Astrocyte (in vitro differentiated cells and primary cell): ENCODE results near the gene BRMS1. TPM values are rescaled to one million over a fixed set of nuclear protein-coding genes. Genes with fewer than 3 reads are reported as not detected.

ENCODE experiments used
- DNase-seq: peaks from one replicate; pipeline ENCODE4 v3.0.0-alpha.2; 2010; ENCODE audit warnings: low read depth
- FAIRE-seq: peaks from 2 replicates; lab custom pipeline; 2011; peaks lifted over from hg19 to GRCh38; lab: Jason Lieb, UNC
- H2AFZ ChIP-seq: 2 replicates; pipeline ENCODE4 v1.6.0; 2012; ENCODE audit warnings: low read depth, low read length, inconsistent platforms
- H3K27ac ChIP-seq: 2 replicates; pipeline ENCODE4 v1.5.1; 2011; ENCODE audit warnings: low read depth, low read length, inconsistent platforms
- H3K27me3 ChIP-seq: 2 replicates; pipeline ENCODE4 v1.6.0; 2011; ENCODE audit warnings: low read length, inconsistent platforms; ENCODE audit not compliant: insufficient read depth
- H3K36me3 ChIP-seq: 2 replicates; pipeline ENCODE4 v1.5.1; 2011; ENCODE audit warnings: low read length, inconsistent platforms; ENCODE audit not compliant: insufficient read depth
- H3K4me1 ChIP-seq: 2 replicates; pipeline ENCODE4 v1.5.1; 2011; ENCODE audit warnings: low read length, inconsistent platforms; ENCODE audit not compliant: insufficient read depth
- H3K4me2 ChIP-seq: 2 replicates; pipeline ENCODE4 v1.6.0; 2012; ENCODE audit warnings: low read length, inconsistent platforms
- H3K4me3 ChIP-seq: 2 replicates; pipeline ENCODE4 v1.5.1; 2011; ENCODE audit warnings: low read depth, mild to moderate bottlenecking, low read length, inconsistent platforms; ENCODE audit not compliant: insufficient read depth
- H3K79me2 ChIP-seq: 2 replicates; pipeline ENCODE4 v1.6.0; 2012; ENCODE audit warnings: mild to moderate bottlenecking, low read length, inconsistent platforms; ENCODE audit not compliant: insufficient read depth
- H3K9ac ChIP-seq: 2 replicates; pipeline ENCODE4 v1.6.0; 2012; ENCODE audit warnings: mild to moderate bottlenecking, low read length, inconsistent platforms
- H3K9me3 ChIP-seq: 2 replicates; pipeline ENCODE4 v1.5.1; 2012; ENCODE audit warnings: low read depth, mild to moderate bottlenecking, low read length, inconsistent platforms; ENCODE audit not compliant: insufficient read depth
- H4K20me1 ChIP-seq: 2 replicates; pipeline ENCODE4 v1.6.0; 2012; ENCODE audit warnings: low read length, inconsistent platforms; ENCODE audit not compliant: insufficient read depth
- H3K27ac Mint-ChIP-seq: one replicate; pipeline ENCODE4 v1.8.0; 2021; ENCODE audit warnings: mild to moderate bottlenecking, mixed read lengths; ENCODE audit not compliant: unreplicated experiment
- H3K27me3 Mint-ChIP-seq: one replicate; pipeline ENCODE4 v1.8.0; 2021; ENCODE audit warnings: low read depth, mixed read lengths; ENCODE audit not compliant: unreplicated experiment
- H3K36me3 Mint-ChIP-seq: one replicate; pipeline ENCODE4 v1.8.0; 2021; ENCODE audit warnings: low read depth, mixed read lengths; ENCODE audit not compliant: unreplicated experiment
- H3K4me1 Mint-ChIP-seq: one replicate; pipeline ENCODE4 v1.8.0; 2021; ENCODE audit warnings: low read depth, mixed read lengths; ENCODE audit not compliant: unreplicated experiment
- H3K4me3 Mint-ChIP-seq: one replicate; pipeline ENCODE4 v1.8.0; 2021; ENCODE audit warnings: mild to moderate bottlenecking, moderate library complexity, mixed read lengths; ENCODE audit not compliant: unreplicated experiment
- H3K9me3 Mint-ChIP-seq: one replicate; pipeline ENCODE4 v1.8.0; 2021; ENCODE audit warnings: mild to moderate bottlenecking, mixed read lengths; ENCODE audit not compliant: unreplicated experiment
- CTCF ChIP-seq: IDR thresholded peaks from 2 replicates; pipeline ENCODE4 v1.5.1; 2011; ENCODE audit warnings: low read depth, mild to moderate bottlenecking, inconsistent platforms, low read length, moderate library complexity; ENCODE audit not compliant: insufficient read depth
- EZH2 ChIP-seq: IDR thresholded peaks from 2 replicates; pipeline ENCODE4 v1.6.1; 2012; ENCODE audit warnings: mild to moderate bottlenecking, low read length, inconsistent platforms; ENCODE audit not compliant: insufficient read depth
- total RNA-seq: library from RNA; stranded (reverse); gene quantifications from 2 replicates; pipeline ENCODE4 v1.2.1, GENCODE V29; 2021

Gene BRMS1
- total RNA-seq, 1 donor from 2014 or later, result 47.8 TPM

- no peak overlapping the region for H2AFZ ChIP-seq
- H4K20me1 ChIP-seq, result peaks cover 38% of the 10 kb centered on the region
- H3K9me3 ChIP-seq, result no peaks in the 10 kb centered on the region
- H3K9me3 Mint-ChIP-seq, result no peaks in the 10 kb centered on the region
- H3K27ac Mint-ChIP-seq, result peak overlapping the region; percentile 29
- peaks cover 32% of the 10 kb centered on the region for H3K79me2 ChIP-seq
- no peak for TF ChIP-seq CTCF
- no peak for TF ChIP-seq EZH2
- no peak overlapping the region for H3K4me2 ChIP-seq
- H3K36me3 ChIP-seq, result peaks cover 3% of the 10 kb centered on the region
- no peaks in the 10 kb centered on the region for H3K27me3 Mint-ChIP-seq
- FAIRE-seq (no peak), DNase-seq (no peak)
- H3K9ac ChIP-seq, result no peak overlapping the region
- peaks cover 7% of the 10 kb centered on the region for H3K36me3 Mint-ChIP-seq
- H3K27ac ChIP-seq, result no peak overlapping the region
- peak overlapping the region; percentile 37 for H3K4me3 Mint-ChIP-seq
- H3K4me1 ChIP-seq, result peaks cover 46% of the 10 kb centered on the region
- H3K4me1 Mint-ChIP-seq, result peaks cover 42% of the 10 kb centered on the region
- no peak overlapping the region for H3K4me3 ChIP-seq
- no peaks in the 10 kb centered on the region for H3K27me3 ChIP-seq
These were observed 3.3 kb downstream of the BRMS1 start for GRCh38 chr11:66341502-66342126.

- Histone ChIP-seq H3K4me3 (no peak overlapping the region), H3K36me3 (peaks cover 3% of the 10 kb centered on the region), H3K79me2 (peaks cover 28% of the 10 kb centered on the region), H3K27ac (no peak overlapping the region), H3K4me1 (peaks cover 44% of the 10 kb centered on the region), H2AFZ (no peak overlapping the region), H3K4me2 (no peak overlapping the region), H3K9me3 (no peaks in the 10 kb centered on the region), H3K27me3 (no peaks in the 10 kb centered on the region), H4K20me1 (peaks cover 38% of the 10 kb centered on the region), H3K9ac (no peak overlapping the region)
- Mint-ChIP-seq H3K4me3 (peak overlapping the region; percentile 37), H3K36me3 (peaks cover 7% of the 10 kb centered on the region), H3K4me1 (peaks cover 41% of the 10 kb centered on the region), H3K27ac (no peak overlapping the region), H3K27me3 (no peaks in the 10 kb centered on the region), H3K9me3 (no peaks in the 10 kb centered on the region)
- no peak for FAIRE-seq
- no peak for TF ChIP-seq EZH2
- TF ChIP-seq CTCF, result no peak
- no peak for DNase-seq
These were observed 4.1 kb downstream of the BRMS1 start for GRCh38 chr11:66340596-66341501.
